ENCODE data around the gene LIG3. TPM values are rescaled to one million over a fixed set of nuclear protein-coding genes. Genes with fewer than 3 reads are reported as not detected.
A peak's percentile ranks its signal among the peaks of the same experiment; 100 is the strongest.

The LIG3 gene
- total RNA-seq, 2 experiments from 2014 or later: 47.3 to 47.5 TPM

DNA sequence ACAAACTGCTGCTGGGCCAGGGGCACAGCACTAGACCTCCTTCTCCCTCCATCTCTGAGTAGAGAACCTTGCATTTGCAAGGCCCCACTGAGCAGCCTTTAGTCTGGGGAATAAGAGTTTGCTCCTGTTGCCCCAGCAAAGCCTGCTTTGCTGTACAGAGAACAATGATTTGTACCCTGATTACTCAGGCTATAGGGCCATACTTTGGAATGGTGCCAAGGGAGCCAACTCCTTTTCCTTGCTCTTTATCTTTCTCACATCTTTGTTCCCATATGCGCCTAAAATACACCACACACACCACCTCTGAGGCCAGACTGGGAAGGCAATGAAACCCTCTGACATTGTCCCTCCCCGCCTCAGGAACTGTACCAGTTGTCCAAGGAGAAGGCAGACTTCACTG lies 21.2 kb downstream of the LIG3 start:
- H3K4me3 Mint-ChIP-seq: no peak overlapping the region
- no peaks in the 10 kb centered on the region for H3K9me3 Mint-ChIP-seq
- H3K27me3 Mint-ChIP-seq (ENCODE audit: low read depth): no peaks in the 10 kb centered on the region
- H3K36me3 Mint-ChIP-seq (ENCODE audit: low read depth): peaks cover 23% of the 10 kb centered on the region
- peaks cover 6% of the 10 kb centered on the region for H3K4me1 Mint-ChIP-seq (ENCODE audit: low read depth)
- CTCF ChIA-PET: interaction anchor here (2.0 kb wide), 1 partner anchor 89 kb away, joined by 7 read pairs; no protein-coding TSS in a partner anchor
- no peak overlapping the region for H3K27ac Mint-ChIP-seq
- intact Hi-C loops (cut with micrococcal nuclease): no loop called here
- no peak for DNase-seq

DNA sequence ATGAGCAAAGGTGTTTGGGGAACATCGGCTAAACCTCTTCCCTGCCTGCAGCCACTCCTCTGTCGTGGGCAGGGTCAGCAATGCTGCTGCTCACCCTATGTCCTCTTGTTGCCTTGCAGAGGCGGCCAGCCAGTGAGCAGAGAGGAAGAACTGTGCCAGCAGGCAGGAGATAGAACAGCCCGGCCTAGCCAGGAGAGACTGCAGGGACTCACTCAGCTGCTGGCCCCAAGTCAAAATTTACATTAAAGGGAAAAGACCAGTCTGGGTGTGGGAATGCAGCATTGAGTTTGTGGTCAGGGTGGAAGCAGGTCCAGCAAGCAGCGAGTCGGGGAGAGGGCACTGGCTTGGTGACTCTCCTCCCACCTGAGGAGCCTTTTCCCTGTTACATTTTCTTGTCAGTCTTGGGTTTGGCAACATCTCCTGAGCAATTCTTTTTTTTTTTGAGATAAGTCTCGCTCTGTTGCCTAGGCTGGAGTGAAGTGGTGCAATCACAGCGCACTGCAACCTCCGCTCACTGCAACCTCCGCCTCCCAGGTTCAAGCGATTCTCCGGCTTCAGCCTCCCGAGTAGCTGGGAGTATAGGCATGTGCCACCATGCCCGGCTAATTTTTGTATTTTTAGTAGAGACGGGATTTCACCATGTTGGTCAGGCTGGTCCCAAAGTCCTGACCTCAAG lies 22.7 kb downstream of the LIG3 start:
- Mint-ChIP-seq H3K36me3 (ENCODE audit: low read depth) (peaks cover 24% of the 10 kb centered on the region), H3K4me1 (ENCODE audit: low read depth) (peaks cover 4% of the 10 kb centered on the region), H3K27me3 (ENCODE audit: low read depth) (no peaks in the 10 kb centered on the region), H3K9me3 (no peaks in the 10 kb centered on the region), H3K4me3 (no peak overlapping the region), H3K27ac (no peak overlapping the region)
- DNase-seq: no peak
- CTCF ChIA-PET: interaction anchor here (0.9 to 2.0 kb wide), 3 partner anchors 12 to 87 kb away, joined by 3 to 7 read pairs (median 3); no protein-coding TSS in a partner anchor
- intact Hi-C loops (cut with micrococcal nuclease): no loop called here

DNA sequence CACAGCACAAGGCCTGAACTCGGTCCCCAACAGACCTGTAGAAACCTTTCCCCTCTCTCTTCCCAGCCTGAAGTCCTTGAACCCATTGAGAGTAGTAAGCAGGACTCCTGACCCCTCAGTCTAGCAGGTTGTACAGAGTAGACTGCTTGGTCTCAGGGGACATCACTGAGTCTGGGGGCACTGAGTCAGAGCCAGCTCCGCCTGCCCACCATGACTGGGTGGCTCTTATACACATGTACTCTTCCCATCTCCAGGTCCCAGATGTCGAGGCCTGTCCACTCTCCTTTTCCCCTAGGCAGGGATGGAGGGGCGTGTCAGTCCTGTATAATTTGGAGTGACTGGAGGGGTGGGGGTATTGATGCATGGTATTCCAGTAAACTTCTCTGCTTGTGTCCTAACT lies 23.5 kb downstream of the LIG3 start:
- Mint-ChIP-seq H3K27ac (no peak overlapping the region), H3K36me3 (ENCODE audit: low read depth) (peaks cover 19% of the 10 kb centered on the region)
- CTCF ChIA-PET: interaction anchor here (0.5 to 2.0 kb wide), 3 partner anchors 19 to 108 kb away, joined by 3 to 7 read pairs (median 3); no protein-coding TSS in a partner anchor

GRCh38 chr17:35006345-35006744 lies 26.0 kb downstream of the LIG3 start:
- CTCF ChIA-PET: no interaction called here
- Mint-ChIP-seq H3K27ac (no peak overlapping the region), H3K27me3 (ENCODE audit: low read depth) (no peaks in the 10 kb centered on the region), H3K9me3 (no peaks in the 10 kb centered on the region), H3K4me1 (ENCODE audit: low read depth) (no peaks in the 10 kb centered on the region), H3K36me3 (ENCODE audit: low read depth) (peaks cover 19% of the 10 kb centered on the region), H3K4me3 (no peak overlapping the region)
- DNase-seq: no peak
- intact Hi-C loops (cut with micrococcal nuclease): no loop called here

More for the DNA sequence above, 23.5 kb downstream of the LIG3 start:
- Mint-ChIP-seq H3K9me3 (no peaks in the 10 kb centered on the region), H3K4me1 (ENCODE audit: low read depth) (no peaks in the 10 kb centered on the region), H3K4me3 (no peak overlapping the region), H3K27me3 (ENCODE audit: low read depth) (no peaks in the 10 kb centered on the region)
- DNase-seq: no peak
- intact Hi-C loops (cut with micrococcal nuclease): no loop called here

DNA sequence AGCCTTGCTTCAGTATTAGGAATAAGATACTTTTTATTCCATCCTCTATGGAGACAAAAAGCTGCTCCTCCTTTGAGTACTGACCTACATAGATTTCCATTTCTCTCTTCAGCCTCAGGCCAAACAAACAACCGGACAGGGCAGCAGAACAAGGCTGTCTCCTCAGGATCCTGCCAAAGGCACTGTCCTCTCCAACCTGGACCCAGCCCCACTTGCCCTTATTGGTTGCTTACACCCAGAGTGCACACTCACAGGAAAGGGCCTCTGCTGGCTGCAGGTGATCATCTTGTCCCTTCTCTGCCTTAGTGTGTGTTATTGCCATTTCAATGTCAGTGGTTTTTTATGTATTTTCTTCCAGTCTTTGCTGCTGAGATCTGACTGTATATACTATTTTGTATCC lies 26.6 kb downstream of the LIG3 start:
- Mint-ChIP-seq H3K9me3 (no peaks in the 10 kb centered on the region), H3K36me3 (ENCODE audit: low read depth) (peaks cover 19% of the 10 kb centered on the region), H3K4me1 (ENCODE audit: low read depth) (no peaks in the 10 kb centered on the region), H3K4me3 (no peak overlapping the region), H3K27ac (no peak overlapping the region), H3K27me3 (ENCODE audit: low read depth) (no peaks in the 10 kb centered on the region)
- no peak for DNase-seq
- CTCF ChIA-PET: no interaction called here
- intact Hi-C loops (cut with micrococcal nuclease): no loop called here

DNA sequence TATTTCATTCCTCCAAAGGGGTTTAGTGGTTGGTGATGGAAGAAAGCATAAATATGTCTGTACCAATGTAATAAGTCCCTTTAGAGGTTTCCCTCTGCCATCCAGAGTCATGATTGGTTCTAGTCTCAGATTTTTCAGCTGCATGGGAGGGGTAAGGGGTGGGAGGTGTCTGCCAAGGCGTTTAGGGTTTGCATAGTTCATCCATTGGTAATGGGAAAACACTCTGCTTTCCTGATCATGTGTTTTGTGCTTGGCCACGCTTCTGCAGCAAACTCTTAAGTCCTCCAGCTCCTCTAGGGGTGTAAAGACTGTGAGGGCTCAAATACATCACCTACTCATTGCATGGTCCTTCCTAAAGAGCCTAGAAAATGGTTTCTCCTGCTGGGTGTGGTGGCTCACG lies 29.8 kb downstream of the LIG3 start:
- no peak for DNase-seq
- Mint-ChIP-seq H3K27me3 (ENCODE audit: low read depth) (no peaks in the 10 kb centered on the region), H3K27ac (peak overlapping the region; percentile 12), H3K4me1 (ENCODE audit: low read depth) (no peaks in the 10 kb centered on the region), H3K36me3 (ENCODE audit: low read depth) (peaks cover 12% of the 10 kb centered on the region), H3K9me3 (no peaks in the 10 kb centered on the region), H3K4me3 (no peak overlapping the region)
- CTCF ChIA-PET: interaction anchor here (0.6 to 1.1 kb wide), 4 partner anchors 13 to 590 kb away, joined by 3 read pairs; no protein-coding TSS in a partner anchor
- intact Hi-C loops (cut with micrococcal nuclease): no loop called here

DNA sequence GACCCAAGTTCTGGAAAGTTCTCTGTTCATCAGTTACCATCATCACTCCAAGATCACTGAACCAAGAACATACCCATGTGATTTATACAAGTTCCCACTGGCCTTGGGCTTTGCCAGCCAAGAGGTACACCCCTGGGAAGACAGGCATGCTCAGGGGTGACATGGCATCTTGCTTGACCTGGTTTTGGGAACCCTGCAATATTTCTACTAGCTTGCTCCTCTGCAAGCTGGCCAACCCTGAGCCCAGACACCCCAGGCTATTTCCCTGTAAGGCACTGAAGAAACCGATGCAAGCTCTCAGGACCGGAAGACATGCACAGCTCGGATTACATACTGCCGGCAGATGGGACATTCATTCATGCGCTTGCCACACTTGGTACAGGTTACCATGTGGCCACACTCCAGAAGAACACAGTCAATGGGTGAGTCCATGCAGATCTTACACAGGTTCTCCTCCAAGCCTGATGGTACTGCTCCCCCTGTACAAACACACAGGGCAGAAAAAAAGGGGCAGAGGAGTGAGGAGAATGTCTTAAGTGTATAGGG lies 31.4 kb downstream of the LIG3 start:
- no peak overlapping the region for H3K4me3 Mint-ChIP-seq

DNA sequence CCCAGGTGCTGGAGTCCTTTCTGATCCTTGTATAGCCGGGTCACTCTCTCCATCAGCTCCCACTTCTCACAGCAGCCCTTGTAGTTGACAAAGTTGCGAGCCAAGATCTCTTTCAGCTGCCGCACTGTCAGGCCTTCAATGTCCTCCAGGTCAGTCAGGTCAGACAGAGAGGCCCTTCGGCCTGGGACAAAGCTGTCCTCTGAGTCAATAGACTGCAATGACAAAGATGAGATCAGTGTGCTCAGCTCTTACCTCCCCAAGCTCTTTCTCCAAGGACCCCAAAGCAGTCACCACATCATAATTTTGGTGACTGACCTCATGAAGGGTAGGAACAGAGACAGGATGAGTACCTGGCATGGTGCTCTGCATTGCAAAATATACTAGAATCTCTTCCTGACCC lies 36.1 kb downstream of the LIG3 start:
- CTCF ChIA-PET: interaction anchor here (1.4 kb wide), 1 partner anchor 74 kb away, joined by 4 read pairs; no protein-coding TSS in a partner anchor
- H3K4me1 Mint-ChIP-seq (ENCODE audit: low read depth): peaks cover 10% of the 10 kb centered on the region
- H3K4me3 Mint-ChIP-seq: no peak overlapping the region
- H3K36me3 Mint-ChIP-seq (ENCODE audit: low read depth): peaks cover 3% of the 10 kb centered on the region
- no peaks in the 10 kb centered on the region for H3K27me3 Mint-ChIP-seq (ENCODE audit: low read depth)
- no peaks in the 10 kb centered on the region for H3K9me3 Mint-ChIP-seq
- DNase-seq: no peak
- no peak overlapping the region for H3K27ac Mint-ChIP-seq
- intact Hi-C loops (cut with micrococcal nuclease): no loop called here

More for the DNA sequence above, 31.4 kb downstream of the LIG3 start:
- Mint-ChIP-seq H3K36me3 (ENCODE audit: low read depth) (peaks cover 12% of the 10 kb centered on the region), H3K9me3 (no peaks in the 10 kb centered on the region), H3K4me1 (ENCODE audit: low read depth) (no peaks in the 10 kb centered on the region), H3K27me3 (ENCODE audit: low read depth) (no peaks in the 10 kb centered on the region), H3K27ac (no peak overlapping the region)
- intact Hi-C loops (cut with micrococcal nuclease): no loop called here
- CTCF ChIA-PET: no interaction called here
- no peak for DNase-seq

- Mint-ChIP-seq H3K9me3 (no peaks in the 10 kb centered on the region), H3K27me3 (ENCODE audit: low read depth) (no peaks in the 10 kb centered on the region), H3K36me3 (ENCODE audit: low read depth) (no peaks in the 10 kb centered on the region), H3K4me1 (ENCODE audit: low read depth) (peaks cover 17% of the 10 kb centered on the region), H3K4me3 (no peak overlapping the region), H3K27ac (no peak overlapping the region)
- DNase-seq: no peak
- CTCF ChIA-PET: no interaction called here
- intact Hi-C loops (cut with micrococcal nuclease): no loop called here
These were observed 36.7 kb downstream of the LIG3 start for GRCh38 chr17:35017021-35017420.

- H3K36me3 Mint-ChIP-seq (ENCODE audit: low read depth): no peaks in the 10 kb centered on the region
- no peaks in the 10 kb centered on the region for H3K27me3 Mint-ChIP-seq (ENCODE audit: low read depth)
- intact Hi-C loops (cut with micrococcal nuclease): no loop called here
- H3K9me3 Mint-ChIP-seq: no peaks in the 10 kb centered on the region
- no peak for DNase-seq
- H3K4me1 Mint-ChIP-seq (ENCODE audit: low read depth): peaks cover 35% of the 10 kb centered on the region
- CTCF ChIA-PET: interaction anchor here (1.0 to 1.9 kb wide), 2 partner anchors 64 to 71 kb away, joined by 3 to 6 read pairs; no protein-coding TSS in a partner anchor
- no peak overlapping the region for H3K27ac Mint-ChIP-seq
- no peak overlapping the region for H3K4me3 Mint-ChIP-seq
These were observed 38.5 kb downstream of the LIG3 start for GRCh38 chr17:35018814-35019213.

GRCh38 chr17:35019386-35020179 lies 39.3 kb downstream of the LIG3 start:
- Mint-ChIP-seq H3K4me3 (no peak overlapping the region), H3K27ac (no peak overlapping the region), H3K27me3 (ENCODE audit: low read depth) (no peaks in the 10 kb centered on the region), H3K9me3 (no peaks in the 10 kb centered on the region), H3K4me1 (ENCODE audit: low read depth) (peaks cover 35% of the 10 kb centered on the region), H3K36me3 (ENCODE audit: low read depth) (no peaks in the 10 kb centered on the region)
- CTCF ChIA-PET: interaction anchor here (1.0 to 1.9 kb wide), 2 partner anchors 63 to 70 kb away, joined by 3 to 6 read pairs; no protein-coding TSS in a partner anchor
- intact Hi-C loops (cut with micrococcal nuclease): loop anchor here (5.0 kb wide), 1 partner anchor 223 kb away; the partner anchor contains the start of gene SLFN5
- no peak for DNase-seq
